Uterus (tissue), 4 donors: Measurements from ENCODE around the gene PDCD7. TPM values are rescaled to one million over a fixed set of nuclear protein-coding genes. Genes with fewer than 3 reads are reported as not detected.
A peak's percentile ranks its signal among the peaks of the same experiment; 100 is the strongest.

Source experiments
- DNase-seq, 2 donors: peaks; one replicate each; pipeline ENCODE4 v3.0.0-alpha.2; 2019 to 2020
- H3K27ac ChIP-seq, 2 donors: fragments of 200-600 bp; sonication (generic); 1 replicate in 1 of 2; 2 replicates in 1 of 2; pipeline ENCODE4 v1.5.1; 2016 to 2018
- H3K27me3 ChIP-seq, 2 donors: fragments of 200-600 bp; sonication (generic); one replicate each; pipeline ENCODE4 v1.5.1; 2018 to 2019; ENCODE audit warnings: control low read depth in 1 of 2
- H3K36me3 ChIP-seq, 2 donors: fragments of 200-600 bp; sonication (generic); one replicate each; pipeline ENCODE4 v1.5.1; 2019; ENCODE audit warnings: control low read depth in 1 of 2
- H3K4me1 ChIP-seq, 2 donors: fragments of 200-600 bp; sonication (generic); one replicate each; pipeline ENCODE4 v1.5.1; 2018 to 2019; ENCODE audit warnings: control low read depth in 1 of 2
- H3K4me3 ChIP-seq, 2 donors: fragments of 200-600 bp; sonication (generic); 1 replicate in 1 of 2; 2 replicates in 1 of 2; pipeline ENCODE4 v1.5.1; 2018 to 2019; ENCODE audit warnings: mild to moderate bottlenecking in 1 of 2
- H3K9me3 ChIP-seq, 2 donors: fragments of 200-600 bp; sonication (generic); one replicate each; pipeline ENCODE4 v1.5.1; 2019; ENCODE audit warnings: control low read depth in 1 of 2
- CTCF ChIP-seq, 4 experiments: fragments of 200-600 bp in 2 of 4; fragments of 450-650 bp in 2 of 4; sonication (generic) in 2 of 4; IDR thresholded peaks; one replicate each; pipeline ENCODE4 v1.5.1; 2016 to 2019; ENCODE audit warnings: antibody characterized with exemption in 4 of 4, mild to moderate bottlenecking in 2 of 4, moderate library complexity in 1 of 4
- POLR2A ChIP-seq, 2 donors: fragments of 450-650 bp; IDR thresholded peaks; one replicate each; pipeline ENCODE4 v1.6.1; 2016; ENCODE audit warnings: antibody characterized with exemption in 2 of 2, mild to moderate bottlenecking in 1 of 2, moderate library complexity in 1 of 2
- intact Hi-C: fragments of 100-400 bp; cut with DNase I; formaldehyde crosslinking; loops from one replicate; pipeline ENCODE4 v1.15.1; 2023; ENCODE audit warnings: low total_unique reads
- total RNA-seq, 4 donors: library from RNA; depleted of rRNA in 3 of 4; stranded (reverse); fragments of >200 nt in 3 of 4; gene quantifications; one replicate each; pipeline versions ENCODE4 v1.1.0 to v1.2.4, GENCODE V29; 2014 to 2023
- donor health status: DM: yes; HTN: yes; CAD: no.

PDCD7 gene
- total RNA-seq, 4 donors from 2014 or later = 14.7 to 34.5 (median 26.6) TPM

- no peaks in the 10 kb centered on the region for H3K9me3 ChIP-seq
- no peak for DNase-seq
- H3K27me3 ChIP-seq = no peaks in the 10 kb centered on the region
- TF ChIP-seq POLR2A (IDR thresholded peaks at IDR 0.05) = no peak
- peak in 3 of 4 experiments; percentile 10 to 23 (median 14) for TF ChIP-seq CTCF (IDR thresholded peaks at IDR 0.05)
- H3K4me1 ChIP-seq = peaks cover 15 to 22% of the 10 kb centered on the region in 2 donors
- no peak overlapping the region for H3K4me3 ChIP-seq
- peak overlapping the region; percentile 94 to 96 for H3K27ac ChIP-seq
- intact Hi-C loops = loop anchor here (10.0 kb wide), 1 partner anchor 51 kb away; no protein-coding TSS in a partner anchor
- no peaks in the 10 kb centered on the region for H3K36me3 ChIP-seq
These were observed 47.5 kb downstream of the PDCD7 start for GRCh38 chr15:65085990-65086679.

GRCh38 chr15:65085207-65085753, 48.3 kb downstream of the PDCD7 start:
- no peaks in the 10 kb centered on the region for H3K27me3 ChIP-seq
- H3K9me3 ChIP-seq = no peaks in the 10 kb centered on the region
- intact Hi-C loops = loop anchor here (10.0 kb wide), 1 partner anchor 50 kb away; no protein-coding TSS in a partner anchor
- H3K36me3 ChIP-seq = no peaks in the 10 kb centered on the region
- peak overlapping the region; percentile 94 to 96 for H3K27ac ChIP-seq
- DNase-seq = no peak
- H3K4me1 ChIP-seq = peaks cover 15 to 22% of the 10 kb centered on the region in 2 donors
- TF ChIP-seq POLR2A (IDR thresholded peaks at IDR 0.05) (no peak), CTCF (IDR thresholded peaks at IDR 0.05) (no peak)
- no peak overlapping the region for H3K4me3 ChIP-seq

GRCh38 chr15:65084500-65085206, 49.0 kb downstream of the PDCD7 start:
- intact Hi-C loops = loop anchor here (10.0 kb wide), 1 partner anchor 50 kb away; no protein-coding TSS in a partner anchor
- DNase-seq = no peak
- no peak overlapping the region for H3K4me3 ChIP-seq
- peak overlapping the region in 1 of 2 donors; percentile 96 for H3K27ac ChIP-seq
- no peaks in the 10 kb centered on the region for H3K27me3 ChIP-seq
- H3K9me3 ChIP-seq = no peaks in the 10 kb centered on the region
- H3K4me1 ChIP-seq = peaks cover 15 to 22% of the 10 kb centered on the region in 2 donors
- H3K36me3 ChIP-seq = no peaks in the 10 kb centered on the region
- TF ChIP-seq CTCF (IDR thresholded peaks at IDR 0.05) (no peak), POLR2A (IDR thresholded peaks at IDR 0.05) (no peak)

- no peak overlapping the region for H3K4me3 ChIP-seq
- peak in 1 of 2 donors; percentile 56 for DNase-seq
These were observed 50.3 kb downstream of the PDCD7 start for GRCh38 chr15:65083262-65083701.

More at GRCh38 chr15:65083262-65083701, 50.3 kb downstream of the PDCD7 start:
- Histone ChIP-seq H3K36me3 (no peaks in the 10 kb centered on the region), H3K9me3 (no peaks in the 10 kb centered on the region), H3K27ac (peak overlapping the region; percentile 72 to 74), H3K27me3 (no peaks in the 10 kb centered on the region), H3K4me1 (peaks cover 15 to 22% of the 10 kb centered on the region in 2 donors)
- intact Hi-C loops = loop anchor here (10.0 kb wide), 1 partner anchor 48 kb away; no protein-coding TSS in a partner anchor
- TF ChIP-seq CTCF (IDR thresholded peaks at IDR 0.05) = peak; percentile 34 to 64 (median 43)
- TF ChIP-seq POLR2A (IDR thresholded peaks at IDR 0.05) = no peak
